ENCODE measurements around the gene KRTAP10-3. TPM values are rescaled to one million over a fixed set of nuclear protein-coding genes. Genes with fewer than 3 reads are reported as not detected.

The KRTAP10-3 gene
- total RNA-seq, 1 experiment from 2014 or later: not detected

GRCh38 chr21:44571296-44571695 is 12.7 kb upstream of the KRTAP10-3 start:
- TF ChIP-seq SIN3A (IDR thresholded peaks at IDR 0.05; ENCODE audit: low read depth) (no peak), ZBTB33 (IDR thresholded peaks at IDR 0.05; ENCODE audit: extremely low read depth, insufficient replicate concordance, low read length) (no peak), ZFX (IDR thresholded peaks at IDR 0.05) (no peak)
- no peak for DNase-seq (ENCODE audit: low read depth, low spot score)
- BruUV-seq (replicated peaks): no TSS peak
- Histone ChIP-seq H3K27me3 (ENCODE audit: insufficient read depth, low read length) (peaks cover 6% of the 10 kb centered on the region), H2AFZ (ENCODE audit: low read depth, low read length, poor library complexity, severe bottlenecking) (no peak overlapping the region), H3K9ac (ENCODE audit: low read length) (no peak overlapping the region), H3K79me2 (ENCODE audit: insufficient read depth, low read length) (no peaks in the 10 kb centered on the region), H3K9me2 (ENCODE audit: insufficient read depth) (no peaks in the 10 kb centered on the region), H3K4me1 (ENCODE audit: control insufficient read depth in 1 of 2, insufficient read depth in 2 of 2, low read length in 2 of 2) (peaks cover 0 to 3% of the 10 kb centered on the region in 2 experiments; a peak in 1 of 4 replicates), H3K27ac (ENCODE audit: low read depth, low read length) (no peak overlapping the region), H3K4me3 (replicated peaks in 1 of 2; ENCODE audit: low read depth in 1 of 2, low read length in 2 of 2) (no peak overlapping the region), H3K4me2 (ENCODE audit: low read length) (no peak overlapping the region), H3K9me3 (ENCODE audit: control insufficient read depth in 1 of 2, insufficient read depth in 1 of 2, low read depth in 1 of 2, low read length in 2 of 2) (no peaks in the 10 kb centered on the region), H3K36me3 (ENCODE audit: control insufficient read depth in 1 of 2, insufficient read depth in 2 of 2, low read length in 2 of 2) (no peaks in the 10 kb centered on the region), H4K20me1 (ENCODE audit: insufficient read depth) (no peaks in the 10 kb centered on the region)
- POLR2A ChIA-PET: no interaction called here
- no peak for ATAC-seq
- RAD21 ChIA-PET (ENCODE audit: low non-redundant PET in 1 of 2, low total read pairs in 2 of 2, uncharacterized antibody in 2 of 2, unreplicated experiment in 2 of 2): no interaction called here
- CTCF ChIA-PET: no interaction called here
- intact Hi-C loops (cut with micrococcal nuclease): no loop called here

DNA sequence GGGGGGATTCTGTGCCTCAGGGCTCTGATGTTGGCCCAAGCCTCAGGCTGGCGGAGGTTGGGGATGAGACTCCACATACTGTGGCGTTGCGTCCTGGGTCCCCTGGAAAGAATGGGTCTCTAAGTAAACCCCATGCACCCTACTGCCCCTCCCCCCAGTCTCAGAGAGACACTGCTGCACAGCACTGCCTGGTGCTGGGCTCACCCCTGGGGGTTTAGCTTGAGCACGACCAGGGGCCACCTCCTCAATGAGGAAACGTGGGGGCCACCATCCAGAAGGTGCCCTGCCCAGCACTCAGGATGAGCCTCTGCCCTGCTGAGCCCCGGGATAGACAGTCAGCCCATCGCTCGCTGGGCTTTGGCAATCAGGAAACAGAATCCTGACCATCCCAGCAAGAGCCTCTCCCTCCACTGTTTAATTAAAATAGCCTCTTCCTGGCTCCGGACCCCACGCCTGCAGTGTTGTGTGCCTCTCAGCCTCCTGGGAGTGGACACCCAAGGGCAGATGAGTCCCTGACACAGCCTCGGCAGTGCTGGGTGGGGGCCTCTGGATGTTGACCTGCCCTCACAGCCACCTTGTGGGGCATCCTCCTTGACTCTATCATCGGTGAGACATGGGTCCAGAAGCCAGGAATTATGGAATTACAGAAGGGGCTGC is 11.4 kb upstream of the KRTAP10-3 start:
- no peak for ATAC-seq
- BruUV-seq (replicated peaks): no TSS peak
- H3K27me3 ChIP-seq (ENCODE audit: insufficient read depth, low read length): peaks cover 6% of the 10 kb centered on the region
- H2AFZ ChIP-seq (ENCODE audit: low read depth, low read length, poor library complexity, severe bottlenecking): no peak overlapping the region
- H3K4me3 ChIP-seq (replicated peaks in 1 of 2; ENCODE audit: low read depth in 1 of 2, low read length in 2 of 2): no peak overlapping the region
- no peaks in the 10 kb centered on the region for H3K9me2 ChIP-seq (ENCODE audit: insufficient read depth)
- no peak overlapping the region for H3K4me2 ChIP-seq (ENCODE audit: low read length)
- H3K79me2 ChIP-seq (ENCODE audit: insufficient read depth, low read length): no peaks in the 10 kb centered on the region
- H3K4me1 ChIP-seq (ENCODE audit: control insufficient read depth in 1 of 2, insufficient read depth in 2 of 2, low read length in 2 of 2): peaks cover 0 to 3% of the 10 kb centered on the region in 2 experiments; a peak in 1 of 4 replicates
- H3K27ac ChIP-seq (ENCODE audit: low read depth, low read length): no peak overlapping the region
- TF ChIP-seq POLR2AphosphoS5 (IDR thresholded peaks at IDR 0.05; ENCODE audit: low read depth, low read length) (no peak), SP1 (IDR thresholded peaks at IDR 0.05; ENCODE audit: low read depth) (no peak), TCF7L2 (IDR thresholded peaks at IDR 0.05; ENCODE audit: borderline replicate concordance, extremely low read depth, insufficient read depth, insufficient read length) (no peak), CEBPB (IDR thresholded peaks at IDR 0.05; ENCODE audit: low read depth) (no peak), RAD21 (IDR thresholded peaks at IDR 0.05; ENCODE audit: low read depth) (no peak), EGR1 (IDR thresholded peaks at IDR 0.05; ENCODE audit: low read depth) (no peak), ELF1 (IDR thresholded peaks at IDR 0.05; ENCODE audit: borderline replicate concordance, low read depth) (no peak)
- TF ChIP-seq, protein P1, sequence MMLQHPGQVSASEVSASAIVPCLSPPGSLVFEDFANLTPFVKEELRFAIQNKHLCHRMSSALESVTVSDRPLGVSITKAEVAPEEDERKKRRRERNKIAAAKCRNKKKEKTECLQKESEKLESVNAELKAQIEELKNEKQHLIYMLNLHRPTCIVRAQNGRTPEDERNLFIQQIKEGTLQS (IDR thresholded peaks at IDR 0.05): no peak
- TF ChIP-seq, protein P2, sequence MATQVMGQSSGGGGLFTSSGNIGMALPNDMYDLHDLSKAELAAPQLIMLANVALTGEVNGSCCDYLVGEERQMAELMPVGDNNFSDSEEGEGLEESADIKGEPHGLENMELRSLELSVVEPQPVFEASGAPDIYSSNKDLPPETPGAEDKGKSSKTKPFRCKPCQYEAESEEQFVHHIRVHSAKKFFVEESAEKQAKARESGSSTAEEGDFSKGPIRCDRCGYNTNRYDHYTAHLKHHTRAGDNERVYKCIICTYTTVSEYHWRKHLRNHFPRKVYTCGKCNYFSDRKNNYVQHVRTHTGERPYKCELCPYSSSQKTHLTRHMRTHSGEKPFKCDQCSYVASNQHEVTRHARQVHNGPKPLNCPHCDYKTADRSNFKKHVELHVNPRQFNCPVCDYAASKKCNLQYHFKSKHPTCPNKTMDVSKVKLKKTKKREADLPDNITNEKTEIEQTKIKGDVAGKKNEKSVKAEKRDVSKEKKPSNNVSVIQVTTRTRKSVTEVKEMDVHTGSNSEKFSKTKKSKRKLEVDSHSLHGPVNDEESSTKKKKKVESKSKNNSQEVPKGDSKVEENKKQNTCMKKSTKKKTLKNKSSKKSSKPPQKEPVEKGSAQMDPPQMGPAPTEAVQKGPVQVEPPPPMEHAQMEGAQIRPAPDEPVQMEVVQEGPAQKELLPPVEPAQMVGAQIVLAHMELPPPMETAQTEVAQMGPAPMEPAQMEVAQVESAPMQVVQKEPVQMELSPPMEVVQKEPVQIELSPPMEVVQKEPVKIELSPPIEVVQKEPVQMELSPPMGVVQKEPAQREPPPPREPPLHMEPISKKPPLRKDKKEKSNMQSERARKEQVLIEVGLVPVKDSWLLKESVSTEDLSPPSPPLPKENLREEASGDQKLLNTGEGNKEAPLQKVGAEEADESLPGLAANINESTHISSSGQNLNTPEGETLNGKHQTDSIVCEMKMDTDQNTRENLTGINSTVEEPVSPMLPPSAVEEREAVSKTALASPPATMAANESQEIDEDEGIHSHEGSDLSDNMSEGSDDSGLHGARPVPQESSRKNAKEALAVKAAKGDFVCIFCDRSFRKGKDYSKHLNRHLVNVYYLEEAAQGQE (IDR thresholded peaks at IDR 0.05; ENCODE audit: low read depth): no peak
- intact Hi-C loops (cut with micrococcal nuclease): loop anchor here (10.0 kb wide), 1 partner anchor 105 kb away; no protein-coding TSS in a partner anchor
- ChIA-PET CTCF (no interaction called here), POLR2A (no interaction called here), RAD21 (ENCODE audit: low non-redundant PET in 1 of 2, low total read pairs in 2 of 2, uncharacterized antibody in 2 of 2, unreplicated experiment in 2 of 2) (no interaction called here)
- no peak for DNase-seq (ENCODE audit: low read depth, low spot score)
- H4K20me1 ChIP-seq (ENCODE audit: insufficient read depth): no peaks in the 10 kb centered on the region
- no peaks in the 10 kb centered on the region for H3K36me3 ChIP-seq (ENCODE audit: control insufficient read depth in 1 of 2, insufficient read depth in 2 of 2, low read length in 2 of 2)
- no peak overlapping the region for H3K9ac ChIP-seq (ENCODE audit: low read length)
- H3K9me3 ChIP-seq (ENCODE audit: control insufficient read depth in 1 of 2, insufficient read depth in 1 of 2, low read depth in 1 of 2, low read length in 2 of 2): no peaks in the 10 kb centered on the region
